Stimulated activated CD4-positive, alpha-beta T cell treated with anti-CD3 and anti-CD28 coated beads, Interleukin-15, amount 100 ng/mL, for 48 hours (primary cell): ENCODE data around the gene SMIM24.
"Not testable (repeated sequence)": the region's sequence is repeated elsewhere in the genome, so short reads cannot be mapped to it uniquely, and the experiment has no call there.

Experiments used
- DNase-seq, 2 donors: peaks; one replicate each; pipeline ENCODE4 v3.0.0-alpha.2; 2020; ENCODE audit warnings: low read depth in 2 of 2

Gene SMIM24

DNA sequence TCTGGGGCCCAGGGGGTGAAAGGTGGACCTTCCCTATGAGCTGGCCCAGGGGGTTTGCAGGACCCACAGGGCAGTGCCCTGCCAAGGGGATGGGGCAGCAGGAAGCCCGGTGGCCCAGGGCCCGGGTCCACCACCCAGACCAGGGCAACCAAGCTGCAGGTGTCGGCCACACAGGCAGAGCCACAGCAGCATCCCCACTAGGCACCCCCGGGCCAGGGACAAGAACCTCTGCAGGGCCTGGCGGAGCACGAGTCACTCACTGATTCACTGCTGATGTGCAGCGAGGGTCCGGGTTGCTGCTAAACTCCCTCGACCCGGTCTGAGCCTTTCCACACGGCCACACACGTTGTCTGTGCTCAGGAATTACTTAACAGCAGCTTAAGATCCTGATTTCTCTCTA is 34.6 kb upstream of the SMIM24 start:
- no peak for DNase-seq

DNA sequence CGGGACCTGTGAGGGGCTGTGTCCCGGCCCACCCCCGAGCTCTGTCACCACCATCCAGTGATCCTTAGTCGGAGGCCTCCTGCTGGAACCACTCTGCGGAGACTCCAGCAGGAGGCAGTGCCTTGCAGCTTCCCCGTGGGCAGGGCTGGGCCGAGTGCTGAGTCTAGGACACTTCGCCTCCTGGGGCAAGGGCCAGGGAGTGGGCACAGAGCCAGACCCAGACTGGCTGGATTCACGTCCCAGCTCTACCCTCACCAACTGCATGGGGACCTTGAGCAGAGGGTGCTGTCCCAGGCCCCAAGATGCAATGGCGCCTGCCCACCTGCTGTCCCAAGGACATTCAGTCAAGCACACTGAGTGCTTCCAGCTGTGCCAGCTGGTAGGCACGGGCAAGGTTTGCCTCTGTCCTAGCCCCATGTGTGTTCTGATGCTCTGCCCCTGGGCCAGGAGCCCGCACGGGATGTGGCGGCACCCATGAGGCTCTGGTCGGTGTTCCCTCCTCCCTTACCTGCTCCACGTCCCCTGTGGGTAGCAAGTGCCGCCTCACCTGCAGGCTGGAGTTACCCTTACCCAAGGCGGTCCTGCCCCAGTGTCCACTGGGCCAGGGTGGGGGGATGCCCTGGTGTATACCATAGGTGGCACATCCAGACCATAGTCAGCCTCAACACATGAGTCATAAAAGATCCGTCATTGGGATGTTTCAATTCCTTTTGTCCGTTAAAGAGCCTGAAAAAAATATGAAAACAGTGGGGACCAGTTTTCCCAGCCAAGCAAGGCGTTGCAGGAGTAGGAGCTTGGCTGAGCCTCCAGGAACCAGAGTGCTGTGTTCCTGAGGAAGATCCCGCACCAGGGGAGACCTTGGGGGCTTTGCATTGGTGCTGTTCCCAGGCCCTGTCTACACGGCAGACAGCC is 33.2 kb upstream of the SMIM24 start:
- DNase-seq: no peak

DNA sequence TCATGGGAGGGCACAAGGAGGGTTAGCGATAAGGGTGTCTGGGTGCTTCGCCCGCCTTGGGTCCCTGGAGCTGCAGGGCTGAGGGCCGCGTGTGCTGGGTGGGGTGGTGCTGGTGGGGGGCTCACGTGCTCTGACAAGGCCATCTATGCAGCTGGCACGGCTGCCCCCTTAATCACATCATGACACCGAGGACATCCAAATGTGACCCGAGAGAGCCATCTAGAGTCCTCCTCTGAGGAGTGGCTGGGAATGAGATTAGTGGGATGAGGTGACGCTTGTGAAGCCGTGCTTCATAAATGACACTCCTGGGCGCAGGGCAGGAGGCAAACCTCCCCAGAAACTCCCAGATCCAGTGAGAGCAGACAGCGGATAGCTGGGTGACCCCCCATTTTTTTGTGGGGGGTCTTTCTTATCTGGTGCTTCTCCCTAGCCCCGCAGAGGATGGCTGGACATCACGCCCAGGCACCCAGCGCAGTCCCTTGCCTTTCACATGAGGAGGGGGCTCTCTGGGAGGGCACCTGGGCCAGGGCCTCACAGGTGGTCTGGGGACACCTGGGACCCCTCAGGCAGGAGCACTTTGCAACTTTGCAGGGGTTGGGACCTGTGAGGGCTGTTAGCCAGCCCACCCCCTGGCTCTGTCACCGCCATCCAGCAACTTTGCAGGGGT is 32.4 kb upstream of the SMIM24 start:
- DNase-seq: no peak

DNA sequence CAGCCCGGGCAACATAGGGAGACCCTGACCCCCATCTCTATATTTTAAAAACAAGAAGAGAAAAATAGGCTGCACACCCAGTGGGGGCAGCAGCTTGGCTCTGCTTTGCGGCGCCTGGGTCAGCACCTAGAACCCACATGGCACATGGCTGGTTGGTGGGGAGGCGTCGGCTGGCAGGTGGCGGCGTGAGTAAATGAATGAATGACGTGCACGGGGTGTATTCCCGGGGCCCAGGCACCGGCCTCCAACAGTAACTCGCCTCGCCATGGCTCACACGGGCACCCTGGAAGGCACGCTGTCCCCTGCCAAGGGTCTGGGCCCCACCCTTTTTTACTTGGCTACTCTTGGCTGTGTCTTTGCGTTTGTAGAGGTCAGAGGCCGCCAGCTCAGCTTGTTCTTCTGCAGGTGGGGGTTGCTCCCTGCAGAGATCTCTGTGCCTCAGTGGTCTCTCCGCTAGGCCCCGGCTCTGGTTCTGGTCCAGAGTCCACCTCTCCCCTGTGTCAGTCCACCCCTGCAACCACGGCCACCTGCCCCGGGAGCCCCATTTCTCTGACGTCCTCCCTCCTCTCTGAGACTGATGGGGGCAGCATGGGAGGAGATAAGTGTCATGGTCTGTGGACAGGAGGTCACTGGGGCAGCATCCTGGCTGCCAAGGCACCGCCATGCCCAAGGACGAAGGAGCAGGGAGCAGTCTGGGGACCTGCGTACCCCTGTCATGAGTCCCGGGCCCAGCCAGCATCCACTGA is 31.4 kb upstream of the SMIM24 start:
- DNase-seq: no peak

GRCh38 chr19:3510727-3511126 is 30.4 kb upstream of the SMIM24 start:
- no peak for DNase-seq

- DNase-seq: peak; percentile 30 to 43
These were observed 29.3 kb upstream of the SMIM24 start for GRCh38 chr19:3509566-3509989.

GRCh38 chr19:3508771-3509535 is 28.6 kb upstream of the SMIM24 start:
- no peak for DNase-seq

- not testable (repeated sequence) for DNase-seq
These were observed 27.9 kb upstream of the SMIM24 start for GRCh38 chr19:3508121-3508661.

GRCh38 chr19:3507371-3508120 is 27.2 kb upstream of the SMIM24 start:
- DNase-seq: no peak

DNA sequence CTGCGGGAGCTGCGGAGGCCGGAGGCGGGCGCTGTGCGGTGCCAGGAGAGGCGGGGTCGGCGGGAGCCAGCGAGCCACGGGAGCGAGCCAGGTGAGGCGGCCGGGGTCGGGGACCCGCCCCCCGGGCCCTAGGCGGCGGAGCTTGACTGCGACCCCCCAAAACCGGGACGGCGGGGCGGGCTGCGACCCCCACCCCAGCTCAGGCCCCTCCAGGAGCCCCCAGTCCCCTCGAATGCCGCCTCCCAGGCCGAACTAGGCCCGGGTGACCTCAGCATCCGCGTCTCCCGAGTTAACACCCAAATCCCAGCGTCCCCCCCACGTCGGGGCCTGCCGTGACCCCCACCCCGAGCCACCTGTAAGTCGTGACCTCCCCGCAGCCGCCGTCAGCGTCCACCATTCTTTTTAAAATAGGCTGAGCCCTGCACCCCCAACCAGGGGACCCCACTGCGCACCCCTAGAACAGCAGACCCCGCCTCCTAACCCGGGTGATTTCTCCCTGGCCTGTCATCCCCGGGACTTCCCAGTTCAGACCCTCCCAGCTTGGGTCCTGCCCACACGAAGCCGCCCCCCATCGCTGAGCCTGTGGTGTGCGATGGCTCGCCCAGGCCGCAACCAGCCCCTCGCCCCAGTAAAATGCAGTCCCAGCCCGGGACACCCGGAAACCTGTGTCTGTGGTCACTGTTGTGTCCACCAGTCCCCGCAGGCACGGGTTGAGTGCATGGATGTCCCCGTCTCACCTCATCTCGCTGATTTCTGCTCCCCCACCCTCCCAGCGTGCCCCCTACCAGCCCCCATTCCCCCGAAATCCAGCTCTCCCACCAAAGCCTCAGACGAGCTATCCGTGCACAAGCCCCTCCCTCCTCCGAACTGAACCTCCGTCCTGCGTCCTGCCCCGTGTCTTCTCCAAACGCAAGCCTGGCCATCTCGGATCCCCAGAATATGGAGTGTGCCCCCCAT is 26.3 kb upstream of the SMIM24 start:
- no peak for DNase-seq

DNA sequence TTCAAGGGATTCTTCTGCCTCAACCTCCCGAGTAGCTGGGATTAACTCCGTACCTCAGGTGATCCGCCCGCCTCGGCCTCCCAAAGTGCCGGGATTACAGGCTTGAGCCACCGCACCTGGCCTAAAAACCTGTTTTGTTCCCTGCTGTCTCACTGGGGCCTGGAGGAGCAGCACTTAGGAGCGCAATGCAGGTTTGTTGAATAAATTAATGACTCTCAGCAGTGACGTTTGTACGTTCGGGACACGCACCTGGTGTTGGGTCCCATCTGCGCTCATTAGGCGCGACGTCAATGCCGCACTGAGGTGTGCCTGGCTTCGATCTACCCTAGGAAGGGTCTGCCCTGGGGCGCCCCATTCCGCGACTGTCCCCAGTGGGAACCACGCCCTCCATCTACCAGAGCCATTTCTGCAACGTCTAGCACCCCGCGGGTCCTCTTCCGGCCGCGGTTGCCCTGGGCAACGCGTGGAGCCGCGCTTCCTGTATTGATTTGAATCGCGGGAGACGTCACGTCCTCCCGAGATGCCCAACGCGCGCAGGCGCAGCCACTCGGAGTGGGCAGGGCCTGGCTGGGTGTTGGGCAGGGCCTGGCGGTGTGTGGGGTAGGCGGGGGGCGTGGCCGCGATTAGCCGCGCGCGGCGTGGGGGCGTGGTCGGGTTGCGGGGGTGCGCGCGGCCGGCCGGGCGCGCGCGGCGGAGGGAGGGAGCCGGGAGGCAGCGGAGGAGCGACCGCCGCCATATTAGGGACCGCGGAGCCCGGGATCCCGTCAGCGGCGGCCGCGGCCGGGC is 25.5 kb upstream of the SMIM24 start, which contains the start of gene FZR1:
TSS of gene FZR1 (plus strand) at position 714 of the 786 bp plus-strand sequence. CDS start 16,679 bp downstream, outside the sequence.
- peak; percentile 99 to 100 for DNase-seq

DNA sequence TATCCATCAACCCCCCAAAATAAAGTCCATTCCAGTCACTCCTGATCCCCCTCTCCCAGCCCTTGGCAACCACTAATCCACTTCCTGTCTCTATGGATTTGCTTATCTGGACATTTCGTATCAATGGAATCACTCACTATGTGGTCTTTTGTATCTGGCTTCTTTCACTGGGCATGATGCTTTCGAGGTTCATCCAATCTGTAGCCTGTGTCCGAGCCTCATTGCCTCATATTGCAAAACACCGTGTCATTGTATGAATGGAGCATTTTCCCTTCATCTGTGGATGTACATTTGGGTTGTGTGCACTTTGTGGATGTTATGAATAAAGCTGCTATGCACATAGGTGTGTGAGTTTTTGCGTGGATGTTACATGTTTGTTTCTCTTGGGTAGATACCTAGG is 24.4 kb upstream of the SMIM24 start:
- no peak for DNase-seq

DNA sequence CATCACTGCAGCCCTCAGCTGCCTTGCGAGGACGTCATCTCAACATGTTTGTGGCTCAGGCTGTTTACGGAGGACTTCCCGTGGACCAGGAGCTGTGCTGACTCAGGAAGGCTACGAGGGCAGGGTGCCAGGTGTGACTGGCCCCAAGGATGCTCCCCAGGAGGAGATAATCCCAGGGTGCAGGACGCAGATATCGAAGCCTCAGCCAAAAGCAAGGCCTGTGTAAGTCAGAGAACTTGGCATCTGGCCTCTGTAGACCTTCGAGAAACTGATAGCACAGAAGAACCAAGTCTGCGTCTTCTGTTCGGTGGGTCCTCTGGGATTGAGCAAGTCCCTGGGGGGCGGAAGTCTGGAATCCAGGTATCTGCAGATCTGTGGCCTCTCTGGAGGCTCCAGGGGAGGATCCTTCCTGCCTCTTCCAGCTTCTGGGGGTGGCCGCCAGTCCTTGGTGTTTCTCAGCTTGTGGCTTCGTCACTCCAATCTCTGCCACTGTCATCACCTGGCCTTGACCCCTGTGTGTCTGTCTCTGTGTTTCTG is 22.8 kb upstream of the SMIM24 start:
- DNase-seq: no peak

DNA sequence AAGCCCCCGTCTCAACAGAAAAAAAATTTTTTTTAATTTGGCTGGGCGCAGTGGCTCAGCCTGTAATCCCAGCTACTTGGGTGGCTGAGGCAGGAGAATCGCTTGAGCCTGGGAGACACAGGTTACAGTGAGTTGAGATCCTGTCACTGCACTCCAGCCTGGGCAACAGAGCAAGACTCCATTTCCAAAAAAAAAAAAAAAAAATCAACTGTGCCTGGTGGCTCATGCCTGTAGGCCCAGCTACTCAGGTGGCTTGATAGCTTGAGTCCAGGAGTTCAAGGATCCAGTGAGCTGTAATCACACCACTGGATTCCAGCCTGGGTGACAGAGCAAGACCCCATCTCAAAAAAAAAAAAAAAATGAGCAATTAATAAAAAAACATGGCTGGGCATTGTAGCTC is 21.5 kb upstream of the SMIM24 start:
- DNase-seq: no peak

GRCh38 chr19:3500429-3501101 is 20.2 kb upstream of the SMIM24 start, which contains the start of gene DOHH:
Gene DOHH, minus strand, starts transcription at chr19:3500674. Its CDS starts 3,860 bp downstream, at chr19:3496814.
- peak; percentile 95 to 96 for DNase-seq

- DNase-seq: no peak
These were observed 19.6 kb upstream of the SMIM24 start for GRCh38 chr19:3499738-3500428.
